ENCODE data around the gene ACVRL1. TPM values are rescaled to one million over a fixed set of nuclear protein-coding genes. Genes with fewer than 3 reads are reported as not detected.

The ACVRL1 gene
- total RNA-seq, 1 experiment from 2014 or later: 0.98 TPM

- Mint-ChIP-seq H3K36me3 (no peaks in the 10 kb centered on the region), H3K4me3 (peak overlapping the region; percentile 80), H3K27me3 (ENCODE audit: low read depth) (peaks cover 75% of the 10 kb centered on the region), H3K9me3 (peaks cover 5% of the 10 kb centered on the region; the same call in 1 of the 2 replicates), H3K4me1 (peaks cover 23% of the 10 kb centered on the region), H3K27ac (no peak overlapping the region)
- TF ChIP-seq IRF1 (CRISPR knock-in tag; IDR thresholded peaks at IDR 0.05): 0 out of 2 replicates have a peak, but pooled peaks have one; percentile 37
- TF ChIP-seq NFE2L1 (CRISPR knock-in tag; IDR thresholded peaks at IDR 0.05): peak; percentile 63; the same call in 1 of the 2 replicates
- TF ChIP-seq ZNF512 (CRISPR knock-in tag; IDR thresholded peaks at IDR 0.05; ENCODE audit: borderline replicate concordance): no peak
- TF ChIP-seq RORB (CRISPR knock-in tag; IDR thresholded peaks at IDR 0.05): no peak
- TF ChIP-seq MYBL2 (CRISPR knock-in tag; IDR thresholded peaks at IDR 0.05): no peak
- 0 out of 2 replicates have a peak, but pooled peaks have one; percentile 34 for TF ChIP-seq SMAD4 (CRISPR knock-in tag; IDR thresholded peaks at IDR 0.05)
- TF ChIP-seq CBFB (CRISPR knock-in tag; IDR thresholded peaks at IDR 0.05; ENCODE audit: low read depth): no peak
- no peak for TF ChIP-seq CREM (CRISPR knock-in tag; IDR thresholded peaks at IDR 0.05)
- DNase-seq (ENCODE audit: low spot score): no peak
- no peak for ATAC-seq
- CTCF ChIA-PET: interaction anchor here (1.0 to 1.7 kb wide), 5 partner anchors 20 to 75 kb away, joined by 3 to 7 read pairs (median 3); no protein-coding TSS in a partner anchor
- POLR2A ChIA-PET: interaction anchor here (1.0 kb wide), 1 partner anchor 14 kb away, joined by 3 read pairs; no protein-coding TSS in a partner anchor
Measured at GRCh38 chr12:51950682-51951198, 43.4 kb downstream of the ACVRL1 start.

- DNase-seq (ENCODE audit: low spot score): peak; percentile 87
- Mint-ChIP-seq H3K4me3 (peak within 1 kb of the TSS; percentile 80), H3K27ac (no peak within 1 kb of the TSS), H3K4me1 (peaks cover 23% of the 10 kb centered on the region), H3K9me3 (peaks cover 3% of the 10 kb centered on the region; the same call in 1 of the 2 replicates), H3K27me3 (ENCODE audit: low read depth) (peaks cover 71% of the 10 kb centered on the region), H3K36me3 (no peaks in the 10 kb centered on the region)
- ATAC-seq: peak; percentile 92
- POLR2A ChIA-PET: interaction anchor here (1.0 kb wide), 1 partner anchor 14 kb away, joined by 3 read pairs; no protein-coding TSS in a partner anchor
- CTCF ChIA-PET: interaction anchor here (0.9 to 1.7 kb wide), 7 partner anchors 19 to 74 kb away, joined by 3 to 11 read pairs (median 6); no protein-coding TSS in a partner anchor
- TF ChIP-seq NR1H2 (CRISPR knock-in tag; IDR thresholded peaks at IDR 0.05): no peak
- TF ChIP-seq MAX (CRISPR knock-in tag; IDR thresholded peaks at IDR 0.05): peak; percentile 88
- 0 out of 2 replicates have a peak, but pooled peaks have one; percentile 71 for TF ChIP-seq RELA (CRISPR knock-in tag; IDR thresholded peaks at IDR 0.05; ENCODE audit: borderline replicate concordance)
- TF ChIP-seq PREB (CRISPR knock-in tag; IDR thresholded peaks at IDR 0.05; ENCODE audit: borderline replicate concordance): no peak
- no peak for TF ChIP-seq ATF6 (CRISPR knock-in tag; IDR thresholded peaks at IDR 0.05)
- no peak for TF ChIP-seq KAT7 (CRISPR knock-in tag; IDR thresholded peaks at IDR 0.05; ENCODE audit: borderline replicate concordance)
- no peak for TF ChIP-seq ZNF281 (CRISPR knock-in tag; IDR thresholded peaks at IDR 0.05)
- peak; percentile 69; the same call in 1 of the 2 replicates for TF ChIP-seq ETV6 (CRISPR knock-in tag; IDR thresholded peaks at IDR 0.05)
- no peak for TF ChIP-seq ZNF416 (CRISPR knock-in tag; IDR thresholded peaks at IDR 0.05)
- peak; percentile 35; the same call in 1 of the 2 replicates for TF ChIP-seq SP1 (CRISPR knock-in tag; conservative IDR thresholded peaks at IDR 0.05)
- TF ChIP-seq HMGXB4 (CRISPR knock-in tag; IDR thresholded peaks at IDR 0.05): no peak
- TF ChIP-seq IRF1 (CRISPR knock-in tag; IDR thresholded peaks at IDR 0.05): 0 out of 2 replicates have a peak, but pooled peaks have one; percentile 7
- peak; percentile 63; the same call in 1 of the 2 replicates for TF ChIP-seq SMAD3 (CRISPR knock-in tag; IDR thresholded peaks at IDR 0.05; ENCODE audit: borderline replicate concordance)
Measured at GRCh38 chr12:51951199-51951842, 44.0 kb downstream of the ACVRL1 start, which contains the start of gene ACVR1B. ACVR1B (plus strand) TSS chr12:51951699; CDS start chr12:51951744, 45 bp downstream.

All from WTC11 (cell line).